Fibroblast of peridontal ligament (primary cell): ENCODE data around the gene RRM2.

Source experiments
- DNase-seq: peaks from one replicate; pipeline ENCODE4 v3.0.0-alpha.2; 2010; ENCODE audit errors: extremely low read depth

RRM2 gene

GRCh38 chr2:10151462-10151861, 28.9 kb downstream of the RRM2 start:
- DNase-seq: no peak

GRCh38 chr2:10157293-10157692, 34.8 kb downstream of the RRM2 start:
- no peak for DNase-seq

GRCh38 chr2:10158681-10159080, 36.1 kb downstream of the RRM2 start:
- DNase-seq: no peak

- no peak for DNase-seq
These were observed 36.5 kb downstream of the RRM2 start for GRCh38 chr2:10159086-10159485.

- no peak for DNase-seq
These were observed 37.1 kb downstream of the RRM2 start for GRCh38 chr2:10159581-10160131.

GRCh38 chr2:10160203-10160955, 37.8 kb downstream of the RRM2 start:
- DNase-seq: no peak

GRCh38 chr2:10161206-10161931, 38.8 kb downstream of the RRM2 start:
- DNase-seq: no peak

GRCh38 chr2:10161961-10162441, 39.5 kb downstream of the RRM2 start:
- DNase-seq: no peak

- DNase-seq: no peak
These were observed 40.3 kb downstream of the RRM2 start for GRCh38 chr2:10162586-10163497.

- no peak for DNase-seq
These were observed 41.3 kb downstream of the RRM2 start for GRCh38 chr2:10163498-10164486.

- no peak for DNase-seq
These were observed 42.1 kb downstream of the RRM2 start for GRCh38 chr2:10164601-10165000.

GRCh38 chr2:10165282-10165681, 42.7 kb downstream of the RRM2 start:
- no peak for DNase-seq

- no peak for DNase-seq
These were observed 43.5 kb downstream of the RRM2 start for GRCh38 chr2:10165861-10166675.

GRCh38 chr2:10166676-10167292, 44.2 kb downstream of the RRM2 start:
- no peak for DNase-seq

- DNase-seq: no peak
These were observed 44.8 kb downstream of the RRM2 start for GRCh38 chr2:10167316-10167715.

GRCh38 chr2:10168221-10168620, 45.7 kb downstream of the RRM2 start:
- DNase-seq: no peak

GRCh38 chr2:10169053-10169578, 46.6 kb downstream of the RRM2 start:
- no peak for DNase-seq

- peak; percentile 14 for DNase-seq
These were observed 47.0 kb downstream of the RRM2 start for GRCh38 chr2:10169581-10169980.

GRCh38 chr2:10170256-10170655, 47.7 kb downstream of the RRM2 start:
- DNase-seq: peak; percentile 15
